AML-193 (cell line): ENCODE measurements around the gene TOLLIP.

ENCODE experiments used
- DNase-seq, 2 experiments: peaks; one replicate each; lab custom pipeline; 2025; lab: John Stamatoyannopoulos, UW

Gene TOLLIP

GRCh38 chr11:1310772-1311468 is 1.5 kb upstream of the TOLLIP start:
- DNase-seq, result peak; percentile 43 to 44

- DNase-seq, result no peak
Observed at GRCh38 chr11:1310318-1310687, 871 bp upstream of the TOLLIP start.

- no peak for DNase-seq
Observed at GRCh38 chr11:1308743-1309497, 512 bp downstream of the TOLLIP start.

GRCh38 chr11:1307998-1308742 is 1.3 kb downstream of the TOLLIP start:
- DNase-seq, result no peak

- DNase-seq, result peak; percentile 31 to 57
Observed at GRCh38 chr11:1307163-1307870, 2.1 kb downstream of the TOLLIP start.

- no peak for DNase-seq
Observed at GRCh38 chr11:1306186-1307162, 3.0 kb downstream of the TOLLIP start.

- DNase-seq, result no peak
Observed at GRCh38 chr11:1305501-1306056, 3.9 kb downstream of the TOLLIP start.

GRCh38 chr11:1305063-1305495 is 4.4 kb downstream of the TOLLIP start:
- DNase-seq, result no peak

- DNase-seq, result no peak
Observed at GRCh38 chr11:1304380-1304779, 5.1 kb downstream of the TOLLIP start.

GRCh38 chr11:1303973-1304372 is 5.5 kb downstream of the TOLLIP start:
- no peak for DNase-seq

- no peak for DNase-seq
Observed at GRCh38 chr11:1303126-1303821, 6.2 kb downstream of the TOLLIP start.

GRCh38 chr11:1302461-1303125 is 6.8 kb downstream of the TOLLIP start:
- DNase-seq, result no peak

- DNase-seq, result no peak
Observed at GRCh38 chr11:1302041-1302460, 7.4 kb downstream of the TOLLIP start.

- DNase-seq, result no peak
Observed at GRCh38 chr11:1301220-1302000, 8.0 kb downstream of the TOLLIP start.

GRCh38 chr11:1300569-1301187 is 8.8 kb downstream of the TOLLIP start:
- no peak for DNase-seq

- DNase-seq, result no peak
Observed at GRCh38 chr11:1300121-1300520, 9.3 kb downstream of the TOLLIP start.

- DNase-seq, result no peak
Observed at GRCh38 chr11:1299621-1300020, 9.8 kb downstream of the TOLLIP start.
